Esophagus squamous epithelium (tissue), 5 donors: ENCODE measurements around the gene IRF3. TPM values are rescaled to one million over a fixed set of nuclear protein-coding genes. Genes with fewer than 3 reads are reported as not detected.

ENCODE experiments used
- DNase-seq: peaks from one replicate; lab custom pipeline; 2025; lab: John Stamatoyannopoulos, UW
- H3K27ac ChIP-seq, 4 donors: fragments of 200-600 bp; sonication (generic); one replicate each; pipeline ENCODE4 v1.5.1; 2016 to 2019; ENCODE audit warnings: mild to moderate bottlenecking in 1 of 4
- H3K27me3 ChIP-seq, 4 donors: fragments of 200-600 bp; sonication (generic); 1 replicate in 3 of 4; 2 replicates in 1 of 4; pipeline versions ENCODE4 v1.5.1 to v1.6.0; 2017 to 2021; ENCODE audit warnings: antibody characterized with exemption in 1 of 4
- H3K36me3 ChIP-seq, 3 donors: fragments of 200-600 bp; sonication (generic); one replicate each; pipeline ENCODE4 v1.5.1; 2016 to 2019
- H3K4me1 ChIP-seq, 3 donors: fragments of 200-600 bp; sonication (generic); one replicate each; pipeline ENCODE4 v1.5.1; 2017 to 2019
- H3K4me3 ChIP-seq, 4 donors: fragments of 200-600 bp; sonication (generic); 1 replicate in 3 of 4; 2 replicates in 1 of 4; pipeline ENCODE4 v1.5.1; 2016 to 2019; ENCODE audit warnings: mild to moderate bottlenecking in 2 of 4, moderate library complexity in 1 of 4
- H3K9me3 ChIP-seq, 3 donors: fragments of 200-600 bp; sonication (generic); one replicate each; pipeline ENCODE4 v1.5.1; 2016 to 2019
- CTCF ChIP-seq, 6 experiments: fragments of 450-650 bp in 4 of 6; fragments of 200-600 bp in 2 of 6; sonication (generic) in 2 of 6; IDR thresholded peaks; one replicate each; pipeline ENCODE4 v1.5.1; 2016 to 2019; ENCODE audit warnings: antibody characterized with exemption in 6 of 6, mild to moderate bottlenecking in 4 of 6, moderate library complexity in 4 of 6
- POLR2A ChIP-seq, 4 donors: fragments of 450-650 bp; IDR thresholded peaks; one replicate each; pipeline ENCODE4 v1.6.1; 2017; ENCODE audit warnings: antibody characterized with exemption in 4 of 4, mild to moderate bottlenecking in 4 of 4, moderate library complexity in 3 of 4
- WGBS, 2 donors: methylation state at CpG; one replicate each; pipeline ENCODE4 v1.1.5; 2018; 5-methylcytosine and 5-hydroxymethylcytosine counted together
- intact Hi-C: fragments of 100-400 bp; cut with DNase I; formaldehyde crosslinking; loops from one replicate; pipeline ENCODE4 v1.15.0; 2022
- total RNA-seq, 4 donors: library from RNA; depleted of rRNA; stranded (reverse); fragments of >200 nt; gene quantifications; one replicate each; pipeline ENCODE4 v1.1.0, GENCODE V29; 2016
- donor health status: DM: yes; HTN: yes; CAD: no.

The IRF3 gene
- 10 to 100 TPM; 33.5 to 69.1 (median 49.4) TPM for total RNA-seq

- Histone ChIP-seq H3K9me3 (no peaks in the 10 kb centered on the region), H3K4me3 (peak within 1 kb of the TSS; percentile 67 to 90 (median 74)), H3K27me3 (no peaks in the 10 kb centered on the region), H3K4me1 (peaks cover 16 to 50% (median 19%) of the 10 kb centered on the region in 3 donors), H3K36me3 (peaks cover 10 to 43% (median 23%) of the 10 kb centered on the region in 3 donors), H3K27ac (peak within 1 kb of the TSS; percentile 84 to 98 (median 96))
- DNase-seq, result peak; percentile 78
- intact Hi-C loops, result no loop called here
- WGBS, 2 donors, result 0% methylated on average over 23 to 26 of the region's 50 CpGs
- peak in 3 of 4 donors; percentile 54 to 85 (median 68) for TF ChIP-seq POLR2A (IDR thresholded peaks at IDR 0.05)
- peak in 2 of 6 experiments; percentile 2 to 50 for TF ChIP-seq CTCF (IDR thresholded peaks at IDR 0.05)
Observed at GRCh38 chr19:49665351-49666119, at the start of gene IRF3, which contains the start of gene BCL2L12. Gene IRF3, minus strand, starts transcription at chr19:49665857. Its CDS starts 1,019 bp downstream, at chr19:49664838. Gene BCL2L12, plus strand, starts transcription at chr19:49665933. Its CDS starts 760 bp downstream, at chr19:49666693.

GRCh38 chr19:49713236-49713845, 47.7 kb upstream of the IRF3 start:
- 73% methylated on average over 3 of the region's 8 CpGs; no CpG with 5 or more reads in 1 of the 2 donors for WGBS, 2 donors
- H3K9me3 ChIP-seq, result no peaks in the 10 kb centered on the region
- H3K27ac ChIP-seq, result peak overlapping the region in 3 of 4 donors; percentile 47 to 74 (median 65)

GRCh38 chr19:49712397-49712859, 46.8 kb upstream of the IRF3 start:
- no peak overlapping the region for H3K4me3 ChIP-seq
- intact Hi-C loops, result no loop called here
- DNase-seq, result no peak
- TF ChIP-seq CTCF (IDR thresholded peaks at IDR 0.05) (no peak), POLR2A (IDR thresholded peaks at IDR 0.05) (no peak)
- H3K27ac ChIP-seq, result peak overlapping the region in 2 of 4 donors; percentile 65 to 74
- no peaks in the 10 kb centered on the region for H3K36me3 ChIP-seq
- H3K27me3 ChIP-seq, result no peaks in the 10 kb centered on the region
- H3K9me3 ChIP-seq, result no peaks in the 10 kb centered on the region
- WGBS, 2 donors, result 44 to 48% methylated on average over 18 of the region's 20 CpGs
- peaks cover 0 to 22% (median 4%) of the 10 kb centered on the region in 3 donors for H3K4me1 ChIP-seq

More at GRCh38 chr19:49713236-49713845, 47.7 kb upstream of the IRF3 start:
- Histone ChIP-seq H3K4me3 (peak overlapping the region in 2 of 4 donors; percentile 1 to 13), H3K27me3 (no peaks in the 10 kb centered on the region), H3K36me3 (no peaks in the 10 kb centered on the region), H3K4me1 (peaks cover 0 to 26% (median 4%) of the 10 kb centered on the region in 3 donors)
- intact Hi-C loops, result no loop called here
- TF ChIP-seq POLR2A (IDR thresholded peaks at IDR 0.05) (no peak), CTCF (IDR thresholded peaks at IDR 0.05) (no peak)
- DNase-seq, result no peak

GRCh38 chr19:49710372-49710951, 44.8 kb upstream of the IRF3 start:
- H3K9me3 ChIP-seq, result no peaks in the 10 kb centered on the region
- intact Hi-C loops, result no loop called here
- TF ChIP-seq CTCF (IDR thresholded peaks at IDR 0.05), result no peak
- no peak for TF ChIP-seq POLR2A (IDR thresholded peaks at IDR 0.05)
- no peak overlapping the region for H3K27ac ChIP-seq
- DNase-seq, result no peak
- WGBS, 2 donors, result 84 to 86% methylated on average over 11 to 20 of the region's 20 CpGs
- H3K4me1 ChIP-seq, result peaks cover 0 to 19% (median 4%) of the 10 kb centered on the region in 3 donors
- H3K27me3 ChIP-seq, result no peaks in the 10 kb centered on the region
- no peaks in the 10 kb centered on the region for H3K36me3 ChIP-seq
- H3K4me3 ChIP-seq, result no peak overlapping the region
